Measurements from ENCODE around the gene RHOV. TPM values are rescaled to one million over a fixed set of nuclear protein-coding genes. Genes with fewer than 3 reads are reported as not detected.

Gene RHOV
- total RNA-seq, 1 experiment from 2014 or later = 6.0 TPM

- Histone ChIP-seq H3K36me3 (ENCODE audit: control insufficient read depth in 1 of 2, insufficient read depth in 2 of 2, low read length in 2 of 2) (no peaks in the 10 kb centered on the region), H3K9me2 (ENCODE audit: insufficient read depth) (no peaks in the 10 kb centered on the region), H3K4me3 (replicated peaks in 1 of 2; ENCODE audit: low read depth in 1 of 2, low read length in 2 of 2) (no peak overlapping the region), H3K9ac (ENCODE audit: low read length) (no peak overlapping the region; the same call in 1 of the 2 replicates), H3K4me1 (ENCODE audit: control insufficient read depth in 1 of 2, insufficient read depth in 2 of 2, low read length in 2 of 2) (peaks cover 31 to 34% of the 10 kb centered on the region in 2 experiments), H3K9me3 (ENCODE audit: control insufficient read depth in 1 of 2, insufficient read depth in 1 of 2, low read depth in 1 of 2, low read length in 2 of 2) (no peaks in the 10 kb centered on the region), H3K27me3 (ENCODE audit: insufficient read depth, low read length) (no peaks in the 10 kb centered on the region), H2AFZ (ENCODE audit: low read depth, low read length, poor library complexity, severe bottlenecking) (no peak overlapping the region), H3K79me2 (ENCODE audit: insufficient read depth, low read length) (no peaks in the 10 kb centered on the region), H3K4me2 (ENCODE audit: low read length) (peak overlapping the region; percentile 55), H4K20me1 (ENCODE audit: insufficient read depth) (no peaks in the 10 kb centered on the region), H3K27ac (ENCODE audit: low read depth, low read length) (0 out of 2 replicates have a peak overlapping the region, but pooled peaks have one; percentile 6)
- TF ChIP-seq SRF (IDR thresholded peaks at IDR 0.05; ENCODE audit: low read depth) (no peak), POLR2A (IDR thresholded peaks at IDR 0.05; ENCODE audit: borderline replicate concordance, extremely low read depth, insufficient read depth, insufficient read length) (no peak), FOSL1 (IDR thresholded peaks at IDR 0.05; ENCODE audit: low read depth) (peak; percentile 60), CTCF (IDR thresholded peaks at IDR 0.05 in 2 of 3, conservative IDR thresholded peaks at IDR 0.05 in 1 of 3; ENCODE audit: borderline replicate concordance in 1 of 3, insufficient read depth in 1 of 3, low read depth in 2 of 3, low read length in 2 of 3) (no peak), JUND (IDR thresholded peaks at IDR 0.05) (peak; percentile 66)
- intact Hi-C loops (cut with micrococcal nuclease) = no loop called here
- ChIA-PET RAD21 (ENCODE audit: low non-redundant PET in 1 of 2, low total read pairs in 2 of 2, uncharacterized antibody in 2 of 2, unreplicated experiment in 2 of 2) (no interaction called here), CTCF (interaction anchor here (0.8 to 4.6 kb wide), 4 partner anchors 13 to 96 kb away, joined by 3 to 26 read pairs (median 9); partner anchors contain the start of gene VPS18), POLR2A (interaction anchor here (1.0 to 1.1 kb wide), 2 partner anchors 9 to 13 kb away, joined by 3 to 7 read pairs; no protein-coding TSS in a partner anchor)
- no peak; the same call in 1 of the 2 replicates for ATAC-seq
- no peak for DNase-seq (ENCODE audit: low read depth, low spot score)
- BruUV-seq (replicated peaks) = no TSS peak
Observed at GRCh38 chr15:40878785-40879184, 4.8 kb upstream of the RHOV start.

GRCh38 chr15:40877694-40878093 lies 3.7 kb upstream of the RHOV start:
- no peak for DNase-seq (ENCODE audit: low read depth, low spot score)
- no peak overlapping the region for H3K4me2 ChIP-seq (ENCODE audit: low read length)
- no peak overlapping the region for H2AFZ ChIP-seq (ENCODE audit: low read depth, low read length, poor library complexity, severe bottlenecking)
- RAD21 ChIA-PET (ENCODE audit: low non-redundant PET in 1 of 2, low total read pairs in 2 of 2, uncharacterized antibody in 2 of 2, unreplicated experiment in 2 of 2) = no interaction called here
- no peaks in the 10 kb centered on the region for H3K9me3 ChIP-seq (ENCODE audit: control insufficient read depth in 1 of 2, insufficient read depth in 1 of 2, low read depth in 1 of 2, low read length in 2 of 2)
- H3K9ac ChIP-seq (ENCODE audit: low read length) = no peak overlapping the region
- no peaks in the 10 kb centered on the region for H3K36me3 ChIP-seq (ENCODE audit: control insufficient read depth in 1 of 2, insufficient read depth in 2 of 2, low read length in 2 of 2)
- CTCF ChIA-PET = interaction anchor here (3.0 to 4.6 kb wide), 2 partner anchors 14 to 19 kb away, joined by 12 to 26 read pairs; no protein-coding TSS in a partner anchor
- peaks cover 37 to 43% of the 10 kb centered on the region in 2 experiments for H3K4me1 ChIP-seq (ENCODE audit: control insufficient read depth in 1 of 2, insufficient read depth in 2 of 2, low read length in 2 of 2)
- ATAC-seq = no peak
- intact Hi-C loops (cut with micrococcal nuclease) = no loop called here
- no peaks in the 10 kb centered on the region for H3K27me3 ChIP-seq (ENCODE audit: insufficient read depth, low read length)
- no peak overlapping the region for H3K4me3 ChIP-seq (replicated peaks in 1 of 2; ENCODE audit: low read depth in 1 of 2, low read length in 2 of 2)
- POLR2A ChIA-PET = interaction anchor here (0.6 to 1.0 kb wide), 3 partner anchors 8 to 240 kb away, joined by 3 to 4 read pairs (median 3); no protein-coding TSS in a partner anchor
- H3K79me2 ChIP-seq (ENCODE audit: insufficient read depth, low read length) = no peaks in the 10 kb centered on the region
- H3K27ac ChIP-seq (ENCODE audit: low read depth, low read length) = no peak overlapping the region
- no TSS peak for BruUV-seq (replicated peaks)
- no peaks in the 10 kb centered on the region for H3K9me2 ChIP-seq (ENCODE audit: insufficient read depth)
- H4K20me1 ChIP-seq (ENCODE audit: insufficient read depth) = no peaks in the 10 kb centered on the region
- no peak for TF ChIP-seq CEBPB (IDR thresholded peaks at IDR 0.05; ENCODE audit: low read depth)
- no peak for TF ChIP-seq ELF1 (IDR thresholded peaks at IDR 0.05; ENCODE audit: borderline replicate concordance, low read depth)
- TF ChIP-seq ZBTB33 (IDR thresholded peaks at IDR 0.05; ENCODE audit: extremely low read depth, insufficient replicate concordance, low read length) = no peak
- TF ChIP-seq SRF (IDR thresholded peaks at IDR 0.05; ENCODE audit: low read depth) = no peak
- no peak for TF ChIP-seq TCF7L2 (IDR thresholded peaks at IDR 0.05; ENCODE audit: borderline replicate concordance, extremely low read depth, insufficient read depth, insufficient read length)
- no peak for TF ChIP-seq ZFX (IDR thresholded peaks at IDR 0.05)
- TF ChIP-seq POLR2AphosphoS5 (IDR thresholded peaks at IDR 0.05; ENCODE audit: low read depth, low read length) = no peak
- TF ChIP-seq POLR2A (IDR thresholded peaks at IDR 0.05; ENCODE audit: borderline replicate concordance, extremely low read depth, insufficient read depth, insufficient read length) = no peak
- TF ChIP-seq JUND (IDR thresholded peaks at IDR 0.05) = no peak
- TF ChIP-seq EGR1 (IDR thresholded peaks at IDR 0.05; ENCODE audit: low read depth) = no peak
